HL-60 (cell line): Measurements from ENCODE around the gene RECK.

ENCODE experiments used
- DNase-seq, 2 experiments: peaks; one replicate each; pipeline ENCODE4 v3.0.0-alpha.2; 2010 to 2020; ENCODE audit warnings: low read depth in 1 of 2, low spot score in 1 of 2
- H3K27ac ChIP-seq: fragments of 250-450 bp; sonication (Bioruptor Pico); replicated peaks from 2 replicates; pipeline ENCODE4 v1.5.1; 2020; ENCODE audit warnings: mild to moderate bottlenecking, moderate library complexity
- H3K27me3 ChIP-seq: fragments of 250-450 bp; sonication (Bioruptor Pico); 2 replicates; pipeline ENCODE4 v1.5.1; 2021; ENCODE audit warnings: mild to moderate bottlenecking, moderate library complexity; ENCODE audit not compliant: insufficient read depth, poor library complexity, severe bottlenecking
- H3K4me3 ChIP-seq: replicated peaks from 2 replicates; pipeline ENCODE4 v1.5.1; 2011; ENCODE audit warnings: mild to moderate bottlenecking, control low read depth, low read length; ENCODE audit not compliant: insufficient read depth
- GABPA ChIP-seq: IDR thresholded peaks from 2 replicates; pipeline ENCODE4 v1.6.1; 2012; ENCODE audit warnings: low read depth
- POLR2AphosphoS5 ChIP-seq: IDR thresholded peaks from 2 replicates; pipeline ENCODE4 v1.6.1; 2012; ENCODE audit warnings: low read depth
- SPI1 ChIP-seq: IDR thresholded peaks from 2 replicates; pipeline ENCODE4 v1.6.1; 2012; ENCODE audit warnings: low read depth, mild to moderate bottlenecking, borderline replicate concordance
- TF ChIP-seq, protein P1 (sequence below): IDR thresholded peaks from 2 replicates; pipeline ENCODE4 v1.6.1; 2012; ENCODE audit warnings: low read depth; ENCODE audit not compliant: insufficient replicate concordance
- TF ChIP-seq, protein P2 (sequence below): IDR thresholded peaks from one replicate; pipeline ENCODE4 v1.5.1; 2011; ENCODE audit warnings: low read length, control low read depth, inconsistent platforms; ENCODE audit not compliant: insufficient read depth

Gene RECK

DNA sequence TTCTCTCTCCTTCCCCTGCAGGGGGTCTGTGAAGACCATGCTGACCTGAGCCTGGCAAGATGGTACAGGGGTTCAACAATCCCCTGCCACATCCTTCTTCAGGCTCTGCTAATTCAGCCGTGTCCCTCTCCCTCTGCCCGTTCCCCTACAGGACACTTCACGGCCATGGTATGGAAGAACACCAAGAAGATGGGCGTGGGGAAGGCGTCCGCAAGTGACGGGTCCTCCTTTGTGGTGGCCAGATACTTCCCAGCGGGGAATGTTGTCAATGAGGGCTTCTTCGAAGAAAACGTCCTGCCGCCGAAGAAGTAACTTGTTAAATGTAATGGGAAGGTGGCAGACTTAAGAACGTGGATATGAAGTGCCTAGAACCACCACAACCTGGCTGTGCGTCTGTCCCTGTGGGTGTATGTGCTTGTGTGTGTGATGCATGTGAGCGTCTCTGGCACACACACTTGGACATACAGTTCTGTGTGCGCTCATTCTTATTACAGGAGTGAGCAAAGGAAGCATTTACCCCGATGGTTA, 125.6 kb downstream of the RECK start:
- Histone ChIP-seq H3K4me3 (no peak overlapping the region), H3K27ac (no peak overlapping the region), H3K27me3 (no peaks in the 10 kb centered on the region)
- TF ChIP-seq POLR2AphosphoS5, result no peak
- TF ChIP-seq, protein P1, sequence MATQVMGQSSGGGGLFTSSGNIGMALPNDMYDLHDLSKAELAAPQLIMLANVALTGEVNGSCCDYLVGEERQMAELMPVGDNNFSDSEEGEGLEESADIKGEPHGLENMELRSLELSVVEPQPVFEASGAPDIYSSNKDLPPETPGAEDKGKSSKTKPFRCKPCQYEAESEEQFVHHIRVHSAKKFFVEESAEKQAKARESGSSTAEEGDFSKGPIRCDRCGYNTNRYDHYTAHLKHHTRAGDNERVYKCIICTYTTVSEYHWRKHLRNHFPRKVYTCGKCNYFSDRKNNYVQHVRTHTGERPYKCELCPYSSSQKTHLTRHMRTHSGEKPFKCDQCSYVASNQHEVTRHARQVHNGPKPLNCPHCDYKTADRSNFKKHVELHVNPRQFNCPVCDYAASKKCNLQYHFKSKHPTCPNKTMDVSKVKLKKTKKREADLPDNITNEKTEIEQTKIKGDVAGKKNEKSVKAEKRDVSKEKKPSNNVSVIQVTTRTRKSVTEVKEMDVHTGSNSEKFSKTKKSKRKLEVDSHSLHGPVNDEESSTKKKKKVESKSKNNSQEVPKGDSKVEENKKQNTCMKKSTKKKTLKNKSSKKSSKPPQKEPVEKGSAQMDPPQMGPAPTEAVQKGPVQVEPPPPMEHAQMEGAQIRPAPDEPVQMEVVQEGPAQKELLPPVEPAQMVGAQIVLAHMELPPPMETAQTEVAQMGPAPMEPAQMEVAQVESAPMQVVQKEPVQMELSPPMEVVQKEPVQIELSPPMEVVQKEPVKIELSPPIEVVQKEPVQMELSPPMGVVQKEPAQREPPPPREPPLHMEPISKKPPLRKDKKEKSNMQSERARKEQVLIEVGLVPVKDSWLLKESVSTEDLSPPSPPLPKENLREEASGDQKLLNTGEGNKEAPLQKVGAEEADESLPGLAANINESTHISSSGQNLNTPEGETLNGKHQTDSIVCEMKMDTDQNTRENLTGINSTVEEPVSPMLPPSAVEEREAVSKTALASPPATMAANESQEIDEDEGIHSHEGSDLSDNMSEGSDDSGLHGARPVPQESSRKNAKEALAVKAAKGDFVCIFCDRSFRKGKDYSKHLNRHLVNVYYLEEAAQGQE, result no peak
- TF ChIP-seq, protein P2, sequence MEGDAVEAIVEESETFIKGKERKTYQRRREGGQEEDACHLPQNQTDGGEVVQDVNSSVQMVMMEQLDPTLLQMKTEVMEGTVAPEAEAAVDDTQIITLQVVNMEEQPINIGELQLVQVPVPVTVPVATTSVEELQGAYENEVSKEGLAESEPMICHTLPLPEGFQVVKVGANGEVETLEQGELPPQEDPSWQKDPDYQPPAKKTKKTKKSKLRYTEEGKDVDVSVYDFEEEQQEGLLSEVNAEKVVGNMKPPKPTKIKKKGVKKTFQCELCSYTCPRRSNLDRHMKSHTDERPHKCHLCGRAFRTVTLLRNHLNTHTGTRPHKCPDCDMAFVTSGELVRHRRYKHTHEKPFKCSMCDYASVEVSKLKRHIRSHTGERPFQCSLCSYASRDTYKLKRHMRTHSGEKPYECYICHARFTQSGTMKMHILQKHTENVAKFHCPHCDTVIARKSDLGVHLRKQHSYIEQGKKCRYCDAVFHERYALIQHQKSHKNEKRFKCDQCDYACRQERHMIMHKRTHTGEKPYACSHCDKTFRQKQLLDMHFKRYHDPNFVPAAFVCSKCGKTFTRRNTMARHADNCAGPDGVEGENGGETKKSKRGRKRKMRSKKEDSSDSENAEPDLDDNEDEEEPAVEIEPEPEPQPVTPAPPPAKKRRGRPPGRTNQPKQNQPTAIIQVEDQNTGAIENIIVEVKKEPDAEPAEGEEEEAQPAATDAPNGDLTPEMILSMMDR, result no peak
- no peak for TF ChIP-seq GABPA
- no peak for TF ChIP-seq SPI1
- no peak for DNase-seq

DNA sequence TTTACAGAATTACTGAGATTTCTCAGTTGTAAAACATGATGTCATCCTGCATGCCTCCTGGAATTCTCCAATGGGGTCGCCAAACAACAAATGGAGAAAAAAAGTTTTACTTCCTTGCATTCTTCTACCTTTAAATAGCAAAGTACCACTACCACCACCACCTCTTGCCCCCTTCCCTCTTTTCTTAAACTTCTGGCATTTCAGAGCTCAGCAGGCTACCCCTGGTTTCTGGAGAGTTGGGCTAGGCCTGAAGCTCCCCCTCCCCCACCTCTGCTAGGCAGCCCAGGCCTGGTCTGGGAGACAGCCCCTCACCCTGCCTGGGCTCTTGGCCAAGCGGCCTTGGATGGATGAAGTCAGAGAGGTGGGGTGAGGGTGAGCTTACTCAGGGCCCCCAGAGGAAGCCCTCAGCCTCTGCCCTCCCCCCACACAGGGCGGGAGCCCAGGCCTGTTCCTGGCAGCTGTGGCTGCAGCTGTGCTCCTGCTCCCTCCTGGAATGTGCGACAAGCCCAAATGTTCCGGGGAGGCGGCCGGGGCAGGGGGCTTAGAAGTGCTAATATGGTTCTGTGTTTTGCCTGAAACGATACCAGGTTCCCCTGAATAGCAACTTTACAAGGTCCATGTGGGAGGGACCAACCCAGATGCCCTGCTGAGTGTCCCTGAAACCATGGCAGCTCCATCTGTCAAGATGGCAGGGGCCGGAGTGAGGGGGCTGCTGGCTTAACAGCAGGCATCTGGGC, 126.5 kb downstream of the RECK start:
- DNase-seq, result no peak
- TF ChIP-seq SPI1 (no peak), POLR2AphosphoS5 (no peak), GABPA (no peak)
- TF ChIP-seq, protein P1, result no peak
- TF ChIP-seq, protein P2, result no peak
- no peaks in the 10 kb centered on the region for H3K27me3 ChIP-seq
- H3K4me3 ChIP-seq, result no peak overlapping the region
- no peak overlapping the region for H3K27ac ChIP-seq

DNA sequence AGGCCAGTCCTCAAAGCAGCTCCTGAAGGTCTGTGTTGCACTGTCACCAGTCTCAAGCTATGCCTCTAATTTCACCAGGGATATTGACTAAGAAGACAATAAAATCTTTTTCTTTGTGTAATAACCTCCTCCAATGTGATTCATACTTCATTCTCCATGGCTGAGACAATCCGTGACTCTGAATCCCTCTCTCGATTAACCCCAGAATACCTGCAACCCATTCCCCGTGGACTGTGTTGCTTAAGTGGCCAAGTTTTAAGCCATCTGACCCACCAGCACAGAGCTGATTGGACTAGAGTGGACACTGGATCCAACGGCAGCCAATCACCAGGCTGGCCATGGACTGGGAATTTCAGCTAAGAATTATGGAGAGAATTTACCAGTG, 127.1 kb downstream of the RECK start:
- DNase-seq, result no peak
- Histone ChIP-seq H3K27me3 (no peaks in the 10 kb centered on the region), H3K27ac (no peak overlapping the region), H3K4me3 (no peak overlapping the region)
- TF ChIP-seq SPI1 (no peak), GABPA (no peak), POLR2AphosphoS5 (no peak)
- TF ChIP-seq, protein P2, result no peak
- TF ChIP-seq, protein P1, result no peak
